ENCODE data around the gene HCFC2. TPM values are rescaled to one million over a fixed set of nuclear protein-coding genes. Genes with fewer than 3 reads are reported as not detected.

Gene HCFC2
- total and polyA plus RNA-seq, 9 of the 15 experiments (the other 6 are each of a cell fraction or from before 2014, with no cell fraction given): 1.2 to 6.5 (median 3.8) TPM

GRCh38 chr12:104137001-104137901 is 72.9 kb downstream of the HCFC2 start (continued):
- TF ChIP-seq, protein P1, sequence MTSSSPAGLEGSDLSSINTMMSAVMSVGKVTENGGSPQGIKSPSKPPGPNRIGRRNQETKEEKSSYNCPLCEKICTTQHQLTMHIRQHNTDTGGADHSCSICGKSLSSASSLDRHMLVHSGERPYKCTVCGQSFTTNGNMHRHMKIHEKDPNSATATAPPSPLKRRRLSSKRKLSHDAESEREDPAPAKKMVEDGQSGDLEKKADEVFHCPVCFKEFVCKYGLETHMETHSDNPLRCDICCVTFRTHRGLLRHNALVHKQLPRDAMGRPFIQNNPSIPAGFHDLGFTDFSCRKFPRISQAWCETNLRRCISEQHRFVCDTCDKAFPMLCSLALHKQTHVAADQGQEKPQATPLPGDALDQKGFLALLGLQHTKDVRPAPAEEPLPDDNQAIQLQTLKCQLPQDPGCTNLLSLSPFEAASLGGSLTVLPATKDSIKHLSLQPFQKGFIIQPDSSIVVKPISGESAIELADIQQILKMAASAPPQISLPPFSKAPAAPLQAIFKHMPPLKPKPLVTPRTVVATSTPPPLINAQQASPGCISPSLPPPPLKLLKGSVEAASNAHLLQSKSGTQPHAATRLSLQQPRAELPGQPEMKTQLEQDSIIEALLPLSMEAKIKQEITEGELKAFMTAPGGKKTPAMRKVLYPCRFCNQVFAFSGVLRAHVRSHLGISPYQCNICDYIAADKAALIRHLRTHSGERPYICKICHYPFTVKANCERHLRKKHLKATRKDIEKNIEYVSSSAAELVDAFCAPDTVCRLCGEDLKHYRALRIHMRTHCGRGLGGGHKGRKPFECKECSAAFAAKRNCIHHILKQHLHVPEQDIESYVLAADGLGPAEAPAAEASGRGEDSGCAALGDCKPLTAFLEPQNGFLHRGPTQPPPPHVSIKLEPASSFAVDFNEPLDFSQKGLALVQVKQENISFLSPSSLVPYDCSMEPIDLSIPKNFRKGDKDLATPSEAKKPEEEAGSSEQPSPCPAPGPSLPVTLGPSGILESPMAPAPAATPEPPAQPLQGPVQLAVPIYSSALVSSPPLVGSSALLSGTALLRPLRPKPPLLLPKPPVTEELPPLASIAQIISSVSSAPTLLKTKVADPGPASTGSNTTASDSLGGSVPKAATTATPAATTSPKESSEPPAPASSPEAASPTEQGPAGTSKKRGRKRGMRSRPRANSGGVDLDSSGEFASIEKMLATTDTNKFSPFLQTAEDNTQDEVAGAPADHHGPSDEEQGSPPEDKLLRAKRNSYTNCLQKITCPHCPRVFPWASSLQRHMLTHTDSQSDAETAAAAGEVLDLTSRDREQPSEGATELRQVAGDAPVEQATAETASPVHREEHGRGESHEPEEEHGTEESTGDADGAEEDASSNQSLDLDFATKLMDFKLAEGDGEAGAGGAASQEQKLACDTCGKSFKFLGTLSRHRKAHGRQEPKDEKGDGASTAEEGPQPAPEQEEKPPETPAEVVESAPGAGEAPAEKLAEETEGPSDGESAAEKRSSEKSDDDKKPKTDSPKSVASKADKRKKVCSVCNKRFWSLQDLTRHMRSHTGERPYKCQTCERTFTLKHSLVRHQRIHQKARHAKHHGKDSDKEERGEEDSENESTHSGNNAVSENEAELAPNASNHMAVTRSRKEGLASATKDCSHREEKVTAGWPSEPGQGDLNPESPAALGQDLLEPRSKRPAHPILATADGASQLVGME (CRISPR knock-in tag; IDR thresholded peaks at IDR 0.05): no peak
- TF ChIP-seq ZBTB1 (CRISPR knock-in tag; IDR thresholded peaks at IDR 0.05; ENCODE audit: borderline replicate concordance, low read depth): peak; percentile 16; the same call in 1 of the 2 replicates
- peak; percentile 81 for TF ChIP-seq CHD1 (IDR thresholded peaks at IDR 0.05; ENCODE audit: low read length)
- no peak for TF ChIP-seq TCF7L2 (IDR thresholded peaks at IDR 0.05; ENCODE audit: low read depth, low read length)
- TF ChIP-seq TEAD4 (IDR thresholded peaks at IDR 0.05; ENCODE audit: low read length): peak; percentile 20; the same call in 1 of the 2 replicates
- TF ChIP-seq TEAD4 (CRISPR knock-in tag; IDR thresholded peaks at IDR 0.05; ENCODE audit: borderline replicate concordance): no peak
- no peak for TF ChIP-seq RBM34 (IDR thresholded peaks at IDR 0.05; ENCODE audit: borderline replicate concordance, insufficient read depth, low read length)
- TF ChIP-seq ZNF282 (CRISPR knock-in tag; IDR thresholded peaks at IDR 0.05): no peak
- TF ChIP-seq, protein P2, sequence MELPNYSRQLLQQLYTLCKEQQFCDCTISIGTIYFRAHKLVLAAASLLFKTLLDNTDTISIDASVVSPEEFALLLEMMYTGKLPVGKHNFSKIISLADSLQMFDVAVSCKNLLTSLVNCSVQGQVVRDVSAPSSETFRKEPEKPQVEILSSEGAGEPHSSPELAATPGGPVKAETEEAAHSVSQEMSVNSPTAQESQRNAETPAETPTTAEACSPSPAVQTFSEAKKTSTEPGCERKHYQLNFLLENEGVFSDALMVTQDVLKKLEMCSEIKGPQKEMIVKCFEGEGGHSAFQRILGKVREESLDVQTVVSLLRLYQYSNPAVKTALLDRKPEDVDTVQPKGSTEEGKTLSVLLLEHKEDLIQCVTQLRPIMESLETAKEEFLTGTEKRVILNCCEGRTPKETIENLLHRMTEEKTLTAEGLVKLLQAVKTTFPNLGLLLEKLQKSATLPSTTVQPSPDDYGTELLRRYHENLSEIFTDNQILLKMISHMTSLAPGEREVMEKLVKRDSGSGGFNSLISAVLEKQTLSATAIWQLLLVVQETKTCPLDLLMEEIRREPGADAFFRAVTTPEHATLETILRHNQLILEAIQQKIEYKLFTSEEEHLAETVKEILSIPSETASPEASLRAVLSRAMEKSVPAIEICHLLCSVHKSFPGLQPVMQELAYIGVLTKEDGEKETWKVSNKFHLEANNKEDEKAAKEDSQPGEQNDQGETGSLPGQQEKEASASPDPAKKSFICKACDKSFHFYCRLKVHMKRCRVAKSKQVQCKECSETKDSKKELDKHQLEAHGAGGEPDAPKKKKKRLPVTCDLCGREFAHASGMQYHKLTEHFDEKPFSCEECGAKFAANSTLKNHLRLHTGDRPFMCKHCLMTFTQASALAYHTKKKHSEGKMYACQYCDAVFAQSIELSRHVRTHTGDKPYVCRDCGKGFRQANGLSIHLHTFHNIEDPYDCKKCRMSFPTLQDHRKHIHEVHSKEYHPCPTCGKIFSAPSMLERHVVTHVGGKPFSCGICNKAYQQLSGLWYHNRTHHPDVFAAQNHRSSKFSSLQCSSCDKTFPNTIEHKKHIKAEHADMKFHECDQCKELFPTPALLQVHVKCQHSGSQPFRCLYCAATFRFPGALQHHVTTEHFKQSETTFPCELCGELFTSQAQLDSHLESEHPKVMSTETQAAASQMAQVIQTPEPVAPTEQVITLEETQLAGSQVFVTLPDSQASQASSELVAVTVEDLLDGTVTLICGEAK (IDR thresholded peaks at IDR 0.05): peak; percentile 52; the same call in 1 of the 2 replicates
- TF ChIP-seq, protein P2 (CRISPR knock-in tag; IDR thresholded peaks at IDR 0.05): no peak
- TF ChIP-seq RBFOX2 (IDR thresholded peaks at IDR 0.05; ENCODE audit: low read depth, low read length): peak; percentile 78
- TF ChIP-seq POLR2A (conservative IDR thresholded peaks at IDR 0.05): peak; percentile 40; the same call in 1 of the 2 replicates
